Stromal cell of bone marrow (primary cell): ENCODE results near the gene WDR54.
"Not testable (repeated sequence)": the region's sequence is repeated elsewhere in the genome, so short reads cannot be mapped to it uniquely, and the experiment has no call there.

Experiments used
- DNase-seq: peaks from one replicate; pipeline ENCODE4 v3.0.0-alpha.2; 2012; ENCODE audit warnings: low read depth

Gene WDR54

DNA sequence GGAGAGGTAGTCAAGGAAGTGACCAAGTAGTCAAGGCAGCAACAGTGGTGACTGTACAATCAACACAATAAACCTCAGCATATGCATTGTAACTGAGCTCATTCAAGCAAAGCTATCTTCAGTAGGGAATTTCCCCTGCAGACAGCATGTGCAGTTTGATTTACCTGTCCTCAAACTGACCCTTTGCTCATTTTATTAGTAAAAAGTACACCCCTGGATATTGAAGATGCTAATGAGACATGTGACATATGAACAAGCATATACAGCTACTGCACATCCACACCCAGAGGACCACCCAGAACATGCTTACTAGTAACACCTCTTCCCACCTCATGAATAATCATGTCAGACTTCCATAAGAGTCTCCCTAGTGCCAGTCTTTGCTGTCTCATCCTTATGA lies 15.5 kb upstream of the WDR54 start:
- DNase-seq, result no peak

DNA sequence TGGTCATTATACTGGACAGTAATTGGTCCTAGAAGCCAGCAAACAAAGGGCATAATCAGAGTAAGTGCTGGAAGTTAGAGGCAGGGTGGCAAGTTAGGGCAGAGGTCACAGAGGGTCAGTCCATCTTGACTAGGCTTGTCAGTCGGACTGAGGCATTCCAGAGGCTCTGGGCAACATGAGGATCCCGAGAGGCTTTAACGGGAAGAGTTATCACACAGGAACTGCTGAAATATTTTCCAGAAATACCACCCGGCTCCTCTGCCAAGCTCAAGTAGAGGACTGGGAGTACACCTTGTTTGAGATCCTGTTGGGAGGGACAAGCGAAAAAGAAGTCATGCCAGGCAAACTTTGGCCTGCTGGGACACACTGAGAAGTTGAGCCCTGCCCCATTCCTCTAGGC lies 13.8 kb upstream of the WDR54 start:
- no peak for DNase-seq

DNA sequence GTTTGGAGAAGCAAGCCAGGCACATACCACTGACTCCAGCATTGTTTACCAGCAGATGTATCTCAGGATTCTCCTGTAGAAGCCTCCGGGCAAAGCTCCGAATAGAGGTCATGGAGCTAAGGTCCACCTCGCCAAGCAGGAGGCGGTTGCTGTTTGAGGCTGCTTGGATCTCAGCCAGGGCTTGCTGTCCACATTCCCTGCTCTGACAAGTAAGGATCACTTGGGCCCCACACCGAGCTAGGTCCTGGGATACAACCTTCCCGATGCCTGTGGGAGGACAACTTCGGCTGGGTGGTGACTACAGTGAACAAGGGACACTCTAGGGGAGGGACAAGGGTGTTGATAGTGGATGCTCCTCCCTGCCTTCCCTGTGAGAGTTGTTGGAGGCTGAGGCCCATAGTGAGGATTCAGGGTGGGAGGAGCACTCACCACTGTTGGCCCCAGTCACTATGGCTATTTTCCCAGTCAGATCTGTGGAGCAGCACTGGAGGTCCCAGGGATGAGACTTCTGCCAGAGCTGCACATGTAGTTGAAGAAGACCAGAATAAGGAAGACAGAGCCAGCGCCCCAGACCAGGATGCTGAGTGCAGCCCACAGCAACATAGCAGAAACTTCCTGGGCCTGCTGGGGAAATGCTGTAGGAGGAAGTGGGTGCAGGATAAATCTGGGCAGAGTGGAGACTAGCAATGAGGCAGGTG lies 8.4 kb upstream of the WDR54 start:
- no peak for DNase-seq

DNA sequence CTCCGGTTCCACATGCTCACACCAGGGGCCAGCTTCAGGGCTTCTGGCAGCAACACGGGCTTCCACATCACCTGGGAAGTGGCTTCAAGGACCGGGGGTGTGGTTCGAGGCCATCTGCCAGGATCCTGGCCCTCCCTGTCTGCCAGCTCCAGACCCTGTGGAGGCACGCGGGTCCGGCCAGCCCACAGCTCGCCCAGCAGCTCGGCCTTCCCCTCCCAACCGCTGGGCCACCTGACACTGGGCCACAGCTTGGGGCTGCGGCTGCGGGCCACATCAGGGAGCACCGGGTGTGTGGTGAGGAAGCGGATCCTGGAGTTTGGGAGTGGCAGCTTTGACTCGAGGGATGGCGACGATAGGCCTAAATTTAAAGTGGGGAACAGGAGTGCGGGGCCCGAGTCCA lies 7.1 kb upstream of the WDR54 start:
- DNase-seq, result no peak

DNA sequence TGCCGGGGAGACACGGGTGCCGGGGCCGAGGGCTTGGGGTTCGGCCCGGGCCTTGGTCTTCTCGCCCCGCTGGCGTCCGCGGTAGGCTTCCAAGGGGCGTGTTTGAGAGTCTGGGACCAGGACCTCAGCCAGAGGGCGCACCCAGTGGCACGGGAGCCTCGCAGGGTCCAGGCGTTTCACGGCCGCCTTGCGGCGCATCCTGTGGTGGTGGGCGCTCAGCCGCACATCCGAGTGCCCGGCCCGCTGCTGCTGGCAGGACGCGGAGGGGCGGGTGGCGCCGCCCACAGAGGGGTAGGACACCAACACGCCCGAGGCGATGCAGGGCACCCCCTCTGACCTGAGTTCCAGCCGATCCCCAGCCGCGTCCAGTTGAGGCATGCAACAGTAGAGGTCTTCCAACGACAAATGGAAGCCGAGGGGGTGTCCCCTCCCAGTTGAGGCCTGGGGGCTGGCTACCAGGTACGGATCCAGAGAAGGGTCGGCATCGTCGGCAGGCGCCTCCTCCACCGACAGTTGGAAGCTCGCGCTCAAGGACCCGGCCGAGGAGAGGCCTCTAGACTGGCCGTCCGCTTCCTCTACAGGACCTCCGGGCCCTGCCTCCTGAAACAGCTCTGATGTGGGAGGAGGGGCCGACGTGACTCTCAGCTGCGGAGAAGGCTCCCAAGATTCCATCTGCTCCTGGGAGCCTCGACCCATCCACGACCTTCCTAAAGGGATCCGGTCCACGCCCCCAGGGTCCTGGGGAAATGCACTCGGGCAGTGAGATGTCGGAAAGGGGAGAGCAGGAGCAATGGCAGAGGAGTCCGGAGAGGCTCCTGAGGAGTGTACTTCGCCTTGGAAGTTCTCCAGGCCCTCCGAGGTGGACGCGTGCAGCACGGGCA lies 6.4 kb upstream of the WDR54 start:
- DNase-seq, result no peak

DNA sequence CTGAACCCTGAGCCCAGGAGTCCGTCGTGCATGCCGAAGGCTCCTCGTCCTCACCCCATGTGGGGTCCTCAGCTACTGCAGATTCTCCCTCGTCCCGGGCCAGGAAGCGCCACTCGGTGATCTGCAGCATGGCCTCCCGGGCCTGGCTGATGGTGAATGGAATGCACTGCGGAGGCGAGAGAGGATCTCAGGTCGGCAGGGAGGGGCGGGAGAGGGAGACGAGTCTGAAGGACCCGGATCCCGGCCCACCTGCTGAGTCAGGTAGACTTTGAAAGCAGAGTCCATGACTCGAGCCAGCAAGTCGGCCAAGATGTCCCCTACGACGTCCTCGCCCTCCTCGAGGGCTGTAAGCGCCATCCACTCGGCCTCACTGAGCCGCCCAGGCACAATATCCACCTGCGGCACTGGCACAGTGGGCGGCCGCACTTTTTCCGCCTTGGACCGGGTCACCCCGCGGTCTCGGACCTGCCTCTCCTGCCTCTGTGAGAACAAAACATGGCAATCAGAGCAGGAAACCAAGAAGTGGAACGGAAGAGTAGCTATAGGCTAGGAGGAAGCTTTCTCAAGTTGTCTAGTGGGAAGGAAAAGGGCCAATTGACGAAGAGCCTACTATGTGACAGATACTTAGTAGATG lies 5.7 kb upstream of the WDR54 start:
- no peak for DNase-seq

DNA sequence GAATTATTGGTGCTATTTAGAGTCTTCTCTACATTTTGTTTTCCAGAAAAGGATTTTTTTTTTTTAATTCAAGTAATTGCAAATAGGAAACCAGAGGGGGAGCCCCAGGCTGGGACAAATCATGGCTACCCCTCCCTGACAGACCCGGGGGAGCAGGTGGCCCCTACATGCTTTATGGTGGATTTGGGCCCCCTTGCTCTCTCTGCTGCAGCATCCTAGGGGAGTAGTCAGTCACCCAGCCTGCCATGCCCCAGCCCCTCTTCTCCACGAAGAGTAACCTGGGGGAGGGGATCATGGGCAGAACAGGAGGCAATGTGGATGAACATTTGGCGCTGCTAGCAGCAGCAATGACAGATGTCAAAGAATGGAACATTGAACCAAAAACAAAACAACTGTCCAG lies 4.8 kb upstream of the WDR54 start:
- DNase-seq, result no peak

DNA sequence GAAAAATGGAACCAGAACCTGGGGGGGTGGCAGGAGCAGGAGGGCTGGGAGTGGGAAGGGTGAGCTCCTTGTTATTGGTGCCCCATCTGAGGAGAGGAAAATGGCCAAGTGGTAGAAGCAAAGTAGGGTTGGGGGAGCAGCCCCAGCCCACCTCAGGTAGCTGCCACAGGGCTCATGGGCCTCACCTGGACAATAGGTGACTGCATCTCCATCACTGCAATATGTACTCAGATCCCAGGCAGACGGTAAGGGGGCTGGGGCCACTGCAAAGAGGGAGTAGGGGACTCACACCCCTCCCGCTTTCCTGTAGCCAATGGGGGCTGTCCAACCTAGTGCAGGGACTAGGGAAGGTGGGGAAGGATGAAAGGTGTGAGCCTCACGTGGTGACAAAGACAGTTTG lies 4.3 kb upstream of the WDR54 start:
- no peak for DNase-seq

DNA sequence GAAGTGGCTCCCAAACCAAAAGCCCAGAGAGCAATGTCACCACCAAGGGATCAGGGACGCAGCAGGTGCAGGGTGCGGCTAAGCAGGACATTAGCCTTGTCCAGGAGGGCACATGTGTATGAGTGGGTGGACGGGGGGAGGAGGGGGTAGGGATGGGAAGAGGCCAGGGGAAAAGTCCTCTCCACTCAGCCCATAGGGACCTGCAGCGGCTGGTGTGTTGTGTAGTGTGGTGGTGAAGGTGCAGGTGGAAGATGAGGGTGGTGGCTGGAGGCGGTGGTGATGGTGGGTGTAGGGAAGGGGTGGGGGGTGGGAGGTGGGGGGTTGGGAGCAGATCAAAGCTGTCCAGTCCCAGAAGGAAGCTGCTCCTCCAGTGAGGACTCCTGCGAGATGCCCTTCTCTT lies 3.8 kb upstream of the WDR54 start:
- DNase-seq, result no peak

DNA sequence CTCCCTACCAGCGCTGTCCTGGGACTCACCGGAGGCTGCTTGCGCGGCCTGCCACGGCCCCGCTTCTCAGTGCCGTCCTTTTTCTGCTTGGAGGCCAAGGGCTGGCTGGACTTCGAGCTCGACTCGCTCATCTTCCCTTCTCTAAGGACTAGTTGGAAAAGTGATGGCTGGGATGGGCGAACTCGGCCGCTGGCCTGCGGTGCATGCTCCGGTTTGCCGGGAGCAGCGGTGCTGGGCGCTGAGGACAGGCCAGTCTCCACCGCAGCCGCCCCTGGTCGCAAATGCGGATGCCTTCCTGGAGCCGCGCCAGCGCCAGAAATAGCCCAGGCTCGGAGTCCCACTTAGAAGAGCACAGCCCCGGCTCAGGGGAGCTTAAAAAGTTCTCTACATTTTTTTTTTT lies 3.2 kb upstream of the WDR54 start:
- DNase-seq, result no peak

DNA sequence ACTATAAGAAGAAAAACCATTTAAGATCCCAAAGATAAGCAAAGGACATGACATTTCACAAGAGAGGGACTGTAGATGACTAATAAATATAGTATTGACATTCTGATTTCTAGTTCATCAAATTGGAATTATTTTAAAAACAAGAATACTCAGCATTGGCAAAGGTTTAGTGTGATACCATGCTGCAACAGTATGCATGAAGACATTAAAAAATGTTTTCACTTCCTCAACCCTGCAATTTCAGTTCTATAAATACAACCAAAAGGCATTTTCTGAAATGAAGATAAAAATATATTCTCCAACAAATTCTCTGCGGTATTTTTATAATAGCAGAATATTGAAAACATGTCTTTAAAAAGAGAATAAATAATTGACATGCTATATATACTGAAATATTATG lies 2.2 kb upstream of the WDR54 start:
- no peak for DNase-seq

DNA sequence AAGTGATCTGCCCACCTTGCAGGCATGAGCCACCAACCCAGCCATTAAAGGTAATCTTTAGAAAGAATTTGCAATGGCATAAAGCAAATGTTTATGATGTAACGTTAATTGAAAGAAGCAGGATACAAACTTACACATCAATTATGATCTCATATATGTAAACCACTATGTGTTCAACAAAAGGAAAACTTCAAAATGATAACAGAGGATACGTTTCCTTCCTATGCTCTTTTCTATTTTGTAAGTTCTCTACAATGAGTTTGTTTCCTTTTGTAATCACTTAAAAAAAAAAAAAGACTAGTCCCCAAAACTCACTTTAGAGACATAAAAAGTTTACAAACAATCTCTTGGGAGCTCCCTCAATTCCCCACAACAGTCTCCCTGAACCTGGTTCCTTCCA lies 1.5 kb upstream of the WDR54 start:
- DNase-seq, result no peak

DNA sequence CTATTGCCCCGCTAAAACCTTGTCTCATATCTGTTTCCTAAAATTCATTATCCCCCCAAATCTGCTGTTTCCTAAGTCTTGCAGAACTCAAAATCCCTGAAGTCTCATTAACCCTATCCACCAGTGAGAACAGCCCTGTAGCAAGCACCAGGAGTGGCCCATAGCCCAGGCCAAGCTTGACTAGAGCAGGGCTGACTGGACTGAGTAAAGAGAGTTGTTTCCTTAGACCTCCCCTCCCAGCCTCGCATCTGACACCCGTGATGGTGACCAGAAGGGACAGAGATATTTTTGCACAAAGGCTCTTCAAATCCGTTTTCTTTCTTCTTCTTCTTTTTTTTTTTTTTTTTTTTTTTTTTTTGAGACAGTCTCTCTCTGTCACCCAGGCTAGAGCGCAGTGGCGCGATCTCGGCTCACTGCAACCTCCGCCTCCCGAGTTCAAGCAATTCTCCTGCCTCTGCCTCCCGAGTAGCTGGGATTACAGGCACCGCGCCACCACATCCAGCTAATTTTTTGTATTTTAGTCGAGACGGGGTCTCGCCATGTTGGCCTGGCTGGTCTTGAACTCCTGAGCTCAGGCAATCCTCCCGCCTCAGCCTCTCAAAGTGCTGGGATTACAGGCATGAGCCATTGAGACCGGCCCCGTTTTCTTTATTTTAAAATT lies 957 bp upstream of the WDR54 start:
- DNase-seq, result not testable (repeated sequence)

DNA sequence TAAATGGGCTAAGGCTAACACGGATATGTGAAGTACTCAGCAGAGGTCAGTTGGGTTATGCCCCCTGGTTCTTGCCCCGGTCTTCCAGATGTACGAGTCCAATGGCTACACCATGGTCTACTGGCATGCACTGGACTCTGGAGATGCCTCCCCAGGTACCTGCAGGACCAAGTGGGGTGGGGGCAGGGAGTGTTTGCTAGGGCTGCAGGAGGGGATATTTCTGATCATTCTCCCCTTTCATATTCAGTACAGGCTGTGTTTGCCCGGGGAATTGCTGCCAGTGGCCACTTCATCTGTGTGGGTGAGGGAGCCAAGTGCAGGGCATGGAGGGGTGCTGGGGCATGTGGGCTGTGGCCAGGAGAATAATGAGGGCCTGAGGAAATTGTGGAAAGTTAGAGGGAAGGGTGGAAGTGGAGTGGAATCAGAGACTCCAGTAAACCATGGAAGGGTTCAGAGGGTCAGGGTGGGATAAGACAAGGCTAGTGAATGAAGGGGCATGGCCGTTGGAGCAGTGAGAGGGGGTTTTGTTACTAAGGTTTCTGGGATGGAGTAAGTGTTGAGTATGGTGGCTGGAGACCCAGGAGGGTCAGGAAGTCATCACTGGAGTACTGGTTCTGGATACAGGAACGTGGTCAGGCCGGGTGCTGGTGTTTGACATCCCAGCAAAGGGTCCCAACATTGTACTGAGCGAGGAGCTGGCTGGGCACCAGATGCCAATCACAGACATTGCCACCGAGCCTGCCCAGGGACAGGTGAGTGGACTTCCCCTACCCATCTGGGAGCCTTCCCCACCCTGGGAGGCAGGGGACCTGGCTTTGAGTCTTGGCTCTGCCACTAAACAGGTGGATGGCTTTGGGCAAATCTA lies 1.9 kb downstream of the WDR54 start:
- no peak for DNase-seq

DNA sequence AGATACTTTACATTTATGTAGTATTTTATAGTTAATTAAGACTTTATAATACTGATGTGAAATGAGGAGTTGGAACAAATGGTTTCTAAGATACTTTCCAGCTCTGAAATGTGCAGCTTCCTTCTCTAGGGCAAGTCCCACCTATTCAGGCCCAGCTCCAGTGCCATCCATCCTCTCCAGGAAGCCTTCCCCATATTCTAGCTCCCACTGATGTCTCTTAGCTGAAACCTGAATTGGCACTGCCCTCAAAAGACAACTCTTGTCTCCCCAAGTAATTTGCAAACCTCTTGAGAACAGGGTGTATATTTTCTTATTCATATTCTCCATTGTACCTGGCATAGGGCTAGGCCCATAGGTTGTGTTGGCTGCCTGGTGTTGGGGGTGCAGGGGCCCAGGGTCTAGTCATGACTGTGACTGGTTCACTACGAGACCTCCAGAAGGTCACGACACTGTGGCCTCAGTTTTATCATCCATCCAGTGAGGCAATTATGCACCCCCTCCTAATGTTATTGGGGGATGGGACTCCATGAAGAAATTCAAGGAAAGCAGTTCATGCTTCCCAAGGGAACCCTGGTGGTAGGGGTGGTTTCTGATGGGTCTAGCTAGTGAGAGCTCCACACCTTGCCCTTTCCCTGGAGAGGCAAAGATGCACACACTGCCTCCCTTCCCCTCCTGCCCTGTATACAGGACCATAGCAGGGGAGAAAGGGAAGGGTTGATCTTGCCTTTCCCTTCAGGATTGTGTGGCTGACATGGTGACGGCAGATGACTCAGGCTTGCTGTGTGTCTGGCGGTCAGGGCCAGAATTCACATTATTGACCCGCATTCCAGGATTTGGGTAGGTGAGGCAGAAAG lies 2.8 kb downstream of the WDR54 start:
- no peak for DNase-seq

DNA sequence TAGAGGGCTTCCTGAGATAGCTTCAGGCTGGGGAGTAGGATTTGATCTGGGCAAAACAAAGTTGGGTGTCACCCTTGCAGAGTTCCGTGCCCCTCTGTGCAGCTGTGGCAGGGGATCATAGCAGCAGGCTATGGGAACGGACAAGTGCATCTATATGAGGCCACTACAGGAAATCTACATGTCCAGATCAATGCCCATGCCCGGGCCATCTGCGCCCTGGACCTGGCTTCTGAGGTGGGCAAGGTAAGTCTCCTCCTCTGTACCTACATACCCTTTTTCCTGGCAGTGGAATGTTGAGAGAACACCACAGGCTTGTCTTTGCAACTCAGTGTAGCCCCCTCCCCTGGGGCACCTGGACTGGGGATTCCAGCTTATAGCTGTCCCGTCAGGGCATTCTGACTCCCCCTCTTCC lies 3.5 kb downstream of the WDR54 start:
- no peak for DNase-seq

DNA sequence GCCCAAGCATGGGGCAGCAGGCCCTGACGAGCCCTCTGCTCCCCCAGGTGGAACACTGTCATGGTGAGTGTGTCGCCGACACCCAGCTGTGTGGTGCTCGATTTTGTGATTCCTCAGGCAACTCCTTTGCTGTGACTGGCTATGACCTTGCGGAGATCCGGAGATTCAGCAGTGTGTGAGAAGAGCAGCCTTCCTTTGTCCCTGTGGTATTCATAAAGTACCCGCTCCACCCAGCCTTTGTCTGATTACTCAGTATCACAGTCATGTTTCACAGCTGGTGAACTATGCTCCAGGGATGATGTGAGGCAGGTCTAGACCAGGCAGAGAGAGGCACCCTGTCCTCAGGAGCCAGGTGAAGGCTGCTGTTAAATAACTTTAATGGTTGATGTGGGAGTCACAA lies 4.0 kb downstream of the WDR54 start:
- no peak for DNase-seq

DNA sequence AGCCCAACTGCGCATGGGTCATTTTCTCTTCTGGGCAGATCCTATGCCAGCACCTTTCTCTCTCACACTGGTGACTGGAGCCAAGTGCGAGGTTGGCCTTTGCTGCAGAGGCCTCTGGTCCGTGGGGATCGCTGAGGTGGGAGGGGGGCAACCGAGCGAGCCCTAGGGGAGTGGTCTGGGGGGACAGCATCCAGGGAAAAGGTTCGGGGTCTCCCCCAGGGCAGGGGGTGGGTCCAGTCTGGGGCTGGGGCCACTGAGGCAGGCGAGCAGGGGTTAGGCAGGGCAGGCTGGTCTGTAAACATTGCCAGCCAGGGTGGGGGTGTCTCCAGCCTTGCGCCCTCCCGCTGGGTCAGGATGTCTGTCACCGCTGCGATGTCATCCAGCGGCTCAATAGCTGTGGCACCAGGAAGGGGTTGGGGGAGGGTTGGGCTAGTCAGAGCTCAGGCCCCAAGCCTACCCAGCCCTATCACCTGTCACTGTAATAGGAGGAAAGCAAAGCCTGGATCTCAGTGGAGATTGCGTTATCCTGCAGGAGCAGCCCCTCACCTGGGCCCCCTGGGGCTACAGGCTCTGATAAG lies 4.7 kb downstream of the WDR54 start:
- DNase-seq, result no peak

DNA sequence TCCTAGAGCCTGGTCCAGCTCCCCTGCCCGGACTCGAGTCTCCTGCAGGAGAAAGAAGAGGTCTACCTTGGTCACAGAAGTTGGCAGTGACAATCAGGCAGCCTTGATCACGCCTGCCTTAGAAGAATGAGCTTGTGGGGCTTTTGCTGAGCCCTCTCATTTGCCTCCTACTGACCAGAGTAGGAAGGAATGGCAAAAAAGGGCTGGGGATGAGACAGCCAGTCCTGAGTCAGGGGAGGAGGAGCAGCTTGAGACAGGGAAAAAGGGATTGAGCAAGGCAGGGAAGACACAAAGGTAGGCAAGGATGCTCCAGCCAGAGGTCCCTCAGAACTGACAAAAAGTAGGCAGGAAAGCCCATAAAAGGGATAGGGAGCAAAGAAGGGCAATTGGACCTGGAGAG lies 6.0 kb downstream of the WDR54 start:
- no peak for DNase-seq

DNA sequence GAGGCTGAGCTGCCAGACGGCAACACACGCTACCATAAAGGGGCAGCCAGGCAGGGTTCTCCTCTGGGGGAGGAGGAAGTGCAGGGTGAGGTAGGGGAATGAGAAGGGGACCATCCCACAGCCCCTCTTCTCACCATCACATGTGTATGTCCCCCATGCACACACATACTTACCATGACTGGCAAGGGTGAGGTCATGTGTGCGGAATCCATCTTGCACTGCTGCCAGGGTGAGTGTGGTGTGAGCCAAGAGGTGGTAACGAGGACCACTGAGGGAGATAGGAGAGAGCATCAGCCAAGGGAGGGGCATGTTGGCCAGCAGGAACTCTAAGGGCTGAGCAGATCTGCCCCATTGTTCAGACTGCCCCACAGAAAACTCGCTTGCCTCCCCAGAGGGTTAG lies 7.1 kb downstream of the WDR54 start:
- no peak for DNase-seq
